Activated CD8-positive, alpha-beta memory T cell treated with anti-CD3 and anti-CD28 coated beads, Interleukin-2, amount 50 U/mL, for 4 hours (primary cell): ENCODE measurements around the gene ZNF385B.

Source experiments
- DNase-seq: peaks from one replicate; pipeline ENCODE4 v3.0.0-alpha.2; 2020

Gene ZNF385B

DNA sequence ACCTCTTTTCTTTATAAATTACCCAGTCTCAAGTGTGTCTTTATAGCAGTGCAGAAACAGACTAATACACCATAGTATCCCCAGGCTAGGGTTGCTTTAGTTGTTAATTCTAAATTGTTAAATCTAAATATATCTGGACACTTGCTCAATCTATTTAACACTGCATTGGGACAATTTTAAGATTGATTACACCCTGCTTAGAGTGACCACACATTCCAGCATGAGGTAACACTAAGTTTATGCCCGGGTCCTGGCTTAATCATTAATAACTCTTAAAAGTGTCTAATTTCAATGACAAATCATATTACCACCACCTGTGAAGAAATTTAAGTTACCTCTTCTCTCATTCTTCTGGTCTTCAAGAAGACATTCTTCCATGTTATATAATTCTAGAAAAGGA is 131.4 kb downstream of the ZNF385B start:
- DNase-seq, result no peak

DNA sequence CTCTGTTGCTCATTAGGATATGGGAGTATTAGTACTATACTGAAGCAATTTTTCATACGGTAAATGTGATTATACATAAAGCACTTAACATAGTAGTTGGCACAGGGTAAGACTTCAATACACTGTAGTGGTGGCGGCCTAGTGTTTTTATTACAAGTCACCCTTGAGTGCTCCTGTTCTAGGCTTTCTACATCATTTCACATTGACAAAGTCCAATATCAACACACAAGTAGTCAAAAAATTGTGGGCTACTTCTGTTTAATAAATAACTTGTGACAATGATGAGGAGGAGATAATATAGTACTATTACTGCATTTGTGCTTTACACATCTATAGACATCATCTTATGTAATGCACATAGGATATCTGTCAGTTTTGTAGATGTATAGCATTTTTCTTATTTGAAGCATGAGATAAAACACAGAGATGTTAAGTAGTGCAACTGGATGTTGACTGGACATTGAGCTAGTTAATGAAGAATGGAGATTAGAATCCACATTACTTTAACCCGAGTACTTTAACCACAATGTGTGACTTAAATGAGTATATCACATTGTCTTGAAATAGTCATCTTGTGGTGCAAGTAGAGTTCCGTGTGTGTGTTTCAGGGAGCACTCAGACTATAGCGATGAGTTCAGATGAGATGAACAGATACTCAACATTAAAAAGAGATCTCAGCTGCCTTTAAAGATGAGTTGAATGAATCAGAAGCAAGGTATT is 134.8 kb downstream of the ZNF385B start:
- DNase-seq, result no peak

DNA sequence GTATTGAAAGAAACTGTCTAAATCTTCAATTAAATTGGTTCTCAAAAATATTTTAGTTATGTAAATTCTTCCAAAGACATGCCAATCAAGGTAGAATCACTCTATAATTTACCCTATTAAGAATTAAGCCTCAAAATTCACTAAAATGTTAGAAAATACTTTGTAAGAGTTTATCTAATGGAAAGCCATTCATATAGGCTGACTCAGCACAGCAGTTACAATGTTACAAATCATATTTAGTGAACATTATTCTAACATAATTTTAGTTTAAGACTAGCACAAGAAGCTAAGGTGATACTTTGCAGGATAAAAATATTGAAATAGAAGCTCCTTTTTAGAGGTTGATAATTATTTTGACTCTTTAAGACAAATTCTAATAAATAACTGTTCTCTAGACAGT is 137.0 kb downstream of the ZNF385B start:
- DNase-seq, result no peak

DNA sequence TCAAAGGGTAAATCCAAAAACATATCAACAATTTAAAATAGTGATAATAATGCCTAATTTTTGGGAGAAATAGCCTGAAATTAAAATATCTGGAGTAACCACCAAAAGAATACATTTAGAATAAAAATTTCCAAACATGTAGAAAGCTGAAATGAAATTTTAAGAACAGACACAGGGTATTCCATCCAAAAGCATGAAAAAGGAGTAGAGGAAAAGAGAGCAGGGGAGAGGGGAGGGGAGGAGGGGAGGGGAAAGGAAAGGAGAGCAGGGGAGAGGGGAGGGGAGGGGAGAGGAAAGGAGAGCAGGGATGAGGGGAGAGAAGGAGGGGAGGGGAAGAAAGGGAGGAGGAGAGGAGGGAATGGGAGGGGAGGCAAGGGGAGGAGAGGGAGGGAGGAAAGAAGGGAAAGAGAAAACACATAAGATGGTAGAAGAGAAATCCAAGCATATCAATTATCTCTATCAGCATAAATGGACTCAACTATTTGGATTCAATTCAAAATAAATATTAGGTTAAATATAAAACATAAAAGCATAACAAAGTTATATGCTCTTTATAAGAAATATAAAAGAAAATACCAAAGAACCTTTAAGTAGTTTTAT is 141.1 kb downstream of the ZNF385B start:
- no peak for DNase-seq

DNA sequence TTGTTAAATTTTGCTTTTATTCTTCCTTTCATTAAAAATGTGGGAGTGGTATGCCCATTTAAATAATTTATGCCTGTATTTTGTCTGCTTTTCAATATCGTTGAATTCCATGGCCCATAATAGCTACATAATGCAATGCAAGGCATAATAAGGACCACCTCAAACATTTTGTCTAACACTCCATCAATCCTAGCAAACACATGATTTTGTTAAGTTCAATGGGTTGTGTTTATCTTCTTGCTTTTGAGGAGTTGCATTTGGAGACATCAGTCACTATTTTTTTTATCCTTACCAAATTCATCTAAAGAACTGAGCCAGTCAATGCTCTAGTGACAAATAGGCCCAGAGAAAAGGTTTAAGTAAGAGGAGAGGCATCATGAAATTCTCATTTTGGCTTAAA is 145.5 kb downstream of the ZNF385B start:
- no peak for DNase-seq

DNA sequence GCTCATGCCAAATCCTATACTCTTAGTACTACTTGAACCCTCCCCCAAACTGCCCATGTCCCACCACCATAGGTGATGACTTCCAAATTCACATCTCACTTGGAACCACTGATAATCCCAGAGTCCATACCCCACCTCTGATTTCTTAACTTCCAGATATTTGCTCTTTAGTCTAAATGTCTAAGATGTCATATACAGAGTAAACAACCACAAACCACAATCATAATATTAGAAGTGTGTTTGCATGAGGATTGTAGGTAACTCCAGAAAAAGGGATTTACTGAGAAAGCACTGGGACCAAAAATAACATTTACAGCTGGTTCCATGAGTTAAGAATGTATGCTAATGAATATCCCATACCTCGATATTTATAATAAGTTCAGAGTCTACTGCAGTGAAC is 146.2 kb downstream of the ZNF385B start:
- no peak for DNase-seq

DNA sequence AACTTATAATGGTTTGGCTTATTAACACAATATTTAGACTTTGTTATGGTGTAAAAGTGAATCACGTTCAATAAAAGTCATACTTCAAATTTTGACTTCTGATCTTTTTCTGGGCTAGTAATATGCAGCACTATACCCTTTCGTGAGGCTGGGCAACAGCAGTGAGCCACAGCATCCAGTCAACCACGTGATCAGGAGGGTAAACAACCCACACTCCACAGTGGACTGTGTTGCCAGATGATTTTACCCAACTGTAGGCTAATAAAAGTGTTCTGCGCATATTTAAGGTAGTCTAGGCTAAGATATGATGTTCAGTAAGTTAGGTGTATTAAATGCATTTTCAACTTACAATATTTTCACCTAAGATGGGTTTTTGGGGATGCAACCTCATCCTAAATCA is 148.6 kb downstream of the ZNF385B start:
- DNase-seq, result no peak

DNA sequence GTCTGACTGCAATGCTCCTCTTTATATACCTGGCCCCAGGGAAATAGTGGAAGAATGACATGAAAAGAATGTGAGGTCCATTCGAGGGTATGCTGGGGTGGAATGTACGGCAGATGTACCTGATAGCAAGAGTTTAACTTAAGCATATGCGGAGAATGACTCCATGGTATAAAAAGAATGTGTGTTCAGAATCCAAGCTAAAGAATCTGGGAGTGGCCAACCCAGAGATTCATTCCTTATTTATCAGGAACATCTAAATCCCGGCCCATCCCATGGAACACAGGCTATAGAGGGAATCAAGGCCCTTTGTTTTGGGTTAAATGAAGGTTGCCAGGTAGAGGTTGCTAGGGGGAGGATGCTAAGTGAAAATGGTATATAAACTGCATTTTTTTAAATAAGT is 150.0 kb downstream of the ZNF385B start:
- no peak for DNase-seq

DNA sequence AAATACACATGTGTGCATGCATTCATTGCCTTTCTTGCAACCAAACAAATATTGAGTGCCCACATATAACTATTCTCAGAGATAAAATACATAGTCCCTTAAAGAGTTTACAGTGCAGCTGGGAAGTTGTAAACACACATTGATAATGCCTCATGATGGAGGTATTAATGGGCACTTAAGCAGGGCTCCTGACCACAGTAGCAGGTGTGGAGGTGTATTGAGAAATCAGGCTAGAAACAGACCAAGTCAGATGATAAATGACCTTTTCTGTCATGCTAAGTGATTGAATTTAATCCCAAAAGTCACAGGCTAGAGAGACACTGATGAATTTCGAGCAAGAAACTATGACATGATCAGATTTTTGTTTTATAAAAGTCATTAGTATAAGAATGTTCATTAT is 157.7 kb downstream of the ZNF385B start:
- no peak for DNase-seq

DNA sequence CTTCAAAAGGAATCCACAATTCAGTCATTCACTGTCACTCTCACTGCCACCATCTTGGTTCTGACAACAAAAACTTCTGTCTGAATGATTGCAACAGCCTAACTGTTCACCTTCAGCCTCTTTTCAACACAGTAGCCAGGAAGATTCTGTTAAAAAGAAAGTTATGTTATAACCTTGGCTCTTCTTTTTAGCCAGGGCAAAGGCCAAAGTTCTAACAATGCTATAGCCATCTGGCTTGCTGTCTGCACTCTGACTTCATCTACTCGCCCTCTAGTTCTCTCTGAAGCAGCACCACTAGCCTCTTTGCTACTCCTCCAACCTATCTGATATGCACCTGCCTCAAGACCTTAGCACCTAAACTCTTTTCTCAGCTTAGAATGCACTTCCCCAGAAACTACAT is 158.5 kb downstream of the ZNF385B start:
- DNase-seq, result no peak

DNA sequence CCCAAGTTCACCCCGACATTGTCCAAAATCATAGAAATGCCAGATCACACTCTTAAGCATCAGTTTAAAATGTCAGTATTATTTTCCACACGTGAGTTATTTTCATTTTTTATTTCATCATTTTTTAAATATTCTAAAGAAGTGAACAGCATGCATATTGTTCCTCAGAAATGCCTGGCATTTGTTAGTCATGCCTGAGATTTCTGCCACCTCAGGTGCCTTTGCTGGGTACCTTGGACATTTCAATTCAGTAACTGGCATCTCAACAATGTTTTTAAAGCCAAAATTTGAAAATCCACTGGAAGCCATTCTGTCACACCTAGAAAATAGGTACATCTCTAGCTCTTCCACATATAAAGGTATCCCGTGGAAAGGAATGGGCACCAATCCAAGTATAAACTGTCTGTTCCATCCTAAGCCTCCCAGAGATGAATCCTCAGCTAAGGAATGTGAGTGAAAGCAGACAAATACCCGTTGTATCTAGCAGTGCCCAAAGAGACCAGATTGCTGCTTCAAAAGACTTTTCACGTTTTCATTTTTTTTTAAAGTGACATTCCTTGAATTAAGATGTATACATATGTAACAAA is 159.8 kb downstream of the ZNF385B start:
- no peak for DNase-seq

DNA sequence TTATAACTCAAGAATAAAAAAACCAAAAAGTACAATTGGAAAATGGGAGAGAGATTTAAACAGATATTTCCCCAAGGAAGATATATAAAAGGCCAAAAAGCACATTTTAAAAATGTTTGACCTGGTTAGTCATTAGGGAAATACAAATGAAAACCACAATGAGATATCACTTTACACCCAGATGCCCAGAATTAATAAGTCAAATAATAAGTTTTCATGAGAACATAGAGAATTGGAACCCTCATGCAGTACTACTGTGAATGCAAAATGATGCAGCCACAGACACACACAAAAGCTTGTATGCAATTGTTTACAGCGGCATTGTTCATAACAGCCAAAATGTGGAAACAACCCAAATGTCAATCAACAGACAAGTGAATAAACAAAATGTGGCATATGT is 165.9 kb downstream of the ZNF385B start:
- no peak for DNase-seq

DNA sequence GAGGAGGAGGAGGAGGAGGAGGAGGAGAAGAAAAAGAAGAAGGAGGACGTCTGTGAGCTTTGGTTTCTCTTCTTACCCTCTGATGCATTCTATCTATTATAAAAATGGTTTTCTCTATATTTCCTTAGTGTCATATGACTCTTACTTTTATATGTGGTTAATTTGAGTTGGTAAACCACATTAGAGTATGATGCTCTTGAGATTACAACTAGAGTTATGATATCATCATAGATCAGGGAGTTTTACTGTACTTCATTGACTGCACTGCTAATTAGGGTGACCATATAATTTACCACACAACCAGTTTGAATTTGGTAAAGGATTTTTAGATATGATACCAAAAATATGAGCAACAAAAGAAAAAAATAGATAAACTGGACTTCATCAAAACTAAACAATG is 166.4 kb downstream of the ZNF385B start:
- no peak for DNase-seq

DNA sequence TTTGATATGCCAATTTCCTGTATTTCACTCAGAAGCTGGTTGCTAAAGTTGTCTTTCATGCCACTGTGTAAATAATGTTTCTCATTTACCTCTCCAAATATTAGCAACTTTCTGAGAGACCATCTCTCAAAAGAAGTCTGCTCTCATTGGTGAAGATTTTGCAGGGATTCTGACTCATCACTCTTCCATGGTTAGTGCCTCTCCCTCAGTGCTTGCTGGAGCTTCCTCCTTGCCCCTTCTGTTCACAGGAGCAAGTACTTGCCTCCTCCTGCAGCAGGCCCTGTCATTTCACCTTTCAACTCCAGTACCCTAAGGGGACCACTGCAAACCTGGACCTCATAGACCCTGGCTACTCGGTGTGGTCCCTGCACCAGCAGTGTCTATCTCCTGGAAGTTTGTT is 168.8 kb downstream of the ZNF385B start:
- DNase-seq, result no peak

DNA sequence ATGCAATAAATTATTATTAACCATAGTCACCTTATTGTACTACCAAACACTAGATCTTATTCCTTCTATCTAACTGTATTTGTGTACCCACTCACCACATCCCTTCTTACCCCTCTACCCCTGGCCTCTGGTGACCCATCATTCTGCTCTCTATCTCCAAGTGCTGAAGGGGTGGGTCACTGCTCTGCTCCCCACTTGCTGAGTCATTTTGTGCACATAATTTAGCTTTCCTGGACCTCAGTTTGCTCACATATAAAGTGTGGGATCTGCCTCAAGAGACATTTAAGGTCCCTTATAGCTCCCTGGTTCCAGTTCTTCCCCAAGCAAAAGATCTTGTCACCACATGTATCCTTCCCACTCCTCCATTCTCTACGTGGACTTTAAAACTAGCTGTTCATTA is 169.4 kb downstream of the ZNF385B start:
- no peak for DNase-seq

DNA sequence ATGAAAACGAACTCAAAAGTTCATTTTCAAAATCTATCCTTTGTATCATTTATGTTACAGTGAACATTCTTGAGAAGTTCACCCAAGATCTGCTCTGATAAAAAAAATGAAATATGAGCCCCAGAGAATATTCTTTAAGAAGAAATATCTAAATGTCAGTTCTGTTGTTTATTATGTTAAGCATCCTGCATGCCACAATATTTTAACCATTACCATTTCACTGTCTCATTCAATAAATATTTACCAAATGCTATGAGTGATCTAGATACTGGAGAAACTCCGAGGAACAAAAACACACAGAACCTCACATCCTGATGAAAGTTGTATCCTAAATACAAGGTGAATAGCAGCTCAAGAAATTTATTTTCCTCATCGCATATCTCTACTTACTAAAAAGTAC is 170.2 kb downstream of the ZNF385B start:
- DNase-seq, result no peak

DNA sequence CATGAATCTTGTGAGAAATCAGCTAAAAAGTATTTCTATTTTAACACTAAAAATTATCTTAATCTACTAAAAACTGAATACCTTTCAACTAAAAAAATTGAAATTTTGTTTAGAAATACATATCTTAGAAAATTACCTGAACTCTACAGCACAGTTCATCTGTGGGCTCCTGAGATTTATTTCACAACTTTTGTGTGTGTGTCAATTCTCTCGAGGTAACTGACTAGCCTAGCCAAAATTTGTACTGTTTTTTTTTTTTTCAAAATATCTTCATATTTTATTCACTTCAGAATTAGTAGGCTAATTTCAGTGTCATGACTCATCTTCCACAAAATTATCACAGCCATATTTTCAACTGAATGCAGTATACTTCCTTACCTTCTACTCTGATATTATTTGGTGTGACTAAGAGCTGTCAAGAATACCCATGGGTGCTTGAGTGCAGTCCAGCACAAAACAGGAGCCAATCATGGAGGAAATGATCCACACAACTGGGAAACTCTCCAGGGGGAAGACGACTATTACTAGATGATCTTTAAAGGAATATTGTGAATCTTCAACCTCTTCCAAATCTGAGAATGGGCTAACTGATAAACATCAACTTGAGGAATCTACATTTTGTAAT is 174.6 kb downstream of the ZNF385B start:
- DNase-seq, result no peak

DNA sequence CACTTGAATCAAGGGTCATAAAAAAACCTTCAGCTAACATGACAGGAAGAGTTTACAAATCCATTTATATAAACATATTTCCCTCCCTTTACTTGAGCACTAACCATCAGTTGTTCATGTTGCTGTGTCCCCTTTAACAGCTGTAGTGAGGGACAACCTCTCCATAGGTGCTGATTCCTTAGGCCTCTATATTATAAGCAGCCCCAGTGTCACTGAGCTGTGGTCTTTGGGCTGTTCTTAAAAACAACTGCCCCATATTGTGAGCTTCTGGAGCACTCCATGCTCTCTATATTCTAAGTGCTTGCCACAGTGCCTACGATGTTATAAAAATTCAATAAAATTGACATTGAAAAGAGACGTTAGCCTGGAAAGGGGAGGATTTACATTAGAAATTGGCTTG is 175.3 kb downstream of the ZNF385B start:
- no peak for DNase-seq

DNA sequence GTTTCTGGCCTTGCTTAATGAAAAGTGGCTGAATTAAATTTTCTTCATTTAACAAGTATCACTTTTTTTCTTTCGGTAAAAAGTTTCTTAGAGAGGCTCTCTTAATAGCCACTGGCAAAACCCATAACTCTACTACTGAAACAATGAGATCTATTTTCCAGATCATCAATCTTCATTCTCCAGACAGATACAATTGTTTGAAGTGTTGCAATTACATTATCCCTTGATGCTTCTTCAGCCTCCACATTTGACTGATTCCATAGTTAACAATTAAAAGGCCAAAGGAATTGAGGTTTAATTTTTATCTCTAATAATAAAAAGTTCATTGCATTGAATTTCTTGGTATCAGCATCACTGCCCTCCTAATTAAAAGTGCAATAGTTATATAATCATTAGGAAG is 176.3 kb downstream of the ZNF385B start:
- no peak for DNase-seq

DNA sequence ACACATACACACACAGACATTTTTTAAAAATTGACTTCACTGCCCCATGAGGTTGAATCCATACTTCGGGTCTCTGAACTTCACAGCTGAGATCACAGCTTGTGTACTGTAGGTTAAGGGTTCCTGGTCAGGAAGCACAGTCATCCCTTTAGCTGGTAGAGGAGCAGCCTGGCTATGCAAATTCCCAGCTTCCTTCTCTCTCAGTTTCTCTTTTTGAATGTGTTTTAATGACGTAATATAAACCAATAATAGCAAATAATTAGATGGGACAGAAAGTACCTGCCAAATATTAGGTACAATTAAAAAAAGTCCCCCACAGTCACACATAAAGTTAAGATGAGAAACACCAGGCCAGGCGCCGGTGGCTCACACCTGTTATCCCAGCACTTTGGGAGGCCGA is 178.7 kb downstream of the ZNF385B start:
- no peak for DNase-seq

DNA sequence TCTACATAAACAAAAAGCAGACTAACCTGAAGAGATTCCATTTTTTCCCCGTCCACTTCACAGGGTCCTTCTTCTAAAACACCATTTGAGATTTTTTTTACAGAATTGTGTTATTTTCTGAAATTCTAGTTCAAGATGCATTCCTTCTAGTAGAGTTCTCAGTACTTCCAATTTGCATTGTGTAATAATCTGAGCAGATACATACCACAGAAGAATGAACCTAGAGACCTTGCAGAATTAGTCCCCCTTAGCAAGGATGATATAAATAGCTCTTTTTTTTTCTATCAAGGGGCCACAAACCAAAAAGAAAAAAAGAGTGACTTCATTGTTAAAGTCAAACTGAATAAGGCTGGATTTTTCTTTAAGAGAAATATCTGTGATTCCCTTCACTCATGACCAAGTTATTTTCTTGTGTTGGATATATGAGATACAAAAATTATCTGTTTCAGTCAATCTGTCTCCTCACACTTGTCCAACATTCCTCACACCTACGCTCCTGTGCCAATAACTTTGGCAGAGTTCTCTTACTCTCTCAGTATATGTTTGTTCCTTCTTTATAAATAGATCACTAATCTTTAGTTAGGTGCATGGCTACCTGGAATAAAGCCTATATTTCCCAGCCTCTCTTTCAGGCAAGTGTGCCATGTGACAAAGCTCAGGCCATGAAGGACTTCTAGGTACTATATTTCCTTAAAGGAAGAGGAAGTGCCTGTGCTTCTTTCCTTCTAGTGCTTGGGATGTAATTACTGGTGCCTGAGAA is 183.5 kb downstream of the ZNF385B start:
- no peak for DNase-seq

DNA sequence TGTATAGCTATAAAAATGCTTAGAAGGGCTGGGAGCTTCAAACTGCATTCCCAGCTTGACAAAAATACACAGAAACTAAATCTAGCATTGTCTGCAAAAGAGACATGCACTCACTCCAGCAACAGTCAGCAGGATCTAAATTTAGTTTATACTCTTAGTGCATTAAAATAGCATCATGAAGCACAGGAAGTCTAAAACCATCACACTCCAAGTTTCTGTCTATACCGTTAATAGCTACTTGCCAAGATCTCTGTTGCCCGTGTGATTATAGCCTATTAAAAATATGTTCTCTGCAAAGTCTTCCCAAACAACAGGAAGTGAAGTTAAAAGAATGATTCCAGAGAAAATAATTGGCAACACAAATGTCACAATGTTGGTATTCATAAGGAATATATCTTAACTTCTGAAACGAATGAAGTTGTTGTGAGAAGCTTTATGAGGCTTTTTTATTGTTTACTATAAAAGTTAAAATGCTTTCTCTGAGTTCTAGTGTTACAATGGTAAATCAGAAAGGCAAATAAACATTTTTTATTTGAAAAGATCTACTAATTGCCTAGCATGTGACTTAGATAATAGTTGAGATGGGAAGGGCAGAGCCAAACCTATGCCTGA is 184.2 kb downstream of the ZNF385B start:
- no peak for DNase-seq

DNA sequence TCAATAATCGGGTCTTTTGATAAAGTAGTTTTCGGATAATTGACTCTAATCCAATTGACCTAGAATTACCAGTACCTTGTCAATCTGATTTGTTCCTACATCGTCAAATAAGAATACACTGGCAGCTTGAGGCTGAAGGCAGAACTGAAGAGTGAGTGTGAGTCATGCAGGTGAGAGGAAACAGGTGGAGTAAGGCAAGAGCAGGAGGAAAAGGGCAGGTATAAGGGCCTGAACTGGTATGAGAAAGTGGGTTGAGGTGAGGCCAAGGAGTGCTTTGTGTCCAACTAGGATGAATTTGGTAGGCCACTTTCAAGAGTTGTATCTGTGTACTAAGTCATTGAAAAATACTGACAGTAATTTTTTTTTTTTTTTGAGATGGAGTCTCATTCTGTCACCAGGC is 186.0 kb downstream of the ZNF385B start:
- no peak for DNase-seq
